ENCODE data around the gene MYBBP1A.

The MYBBP1A gene

DNA sequence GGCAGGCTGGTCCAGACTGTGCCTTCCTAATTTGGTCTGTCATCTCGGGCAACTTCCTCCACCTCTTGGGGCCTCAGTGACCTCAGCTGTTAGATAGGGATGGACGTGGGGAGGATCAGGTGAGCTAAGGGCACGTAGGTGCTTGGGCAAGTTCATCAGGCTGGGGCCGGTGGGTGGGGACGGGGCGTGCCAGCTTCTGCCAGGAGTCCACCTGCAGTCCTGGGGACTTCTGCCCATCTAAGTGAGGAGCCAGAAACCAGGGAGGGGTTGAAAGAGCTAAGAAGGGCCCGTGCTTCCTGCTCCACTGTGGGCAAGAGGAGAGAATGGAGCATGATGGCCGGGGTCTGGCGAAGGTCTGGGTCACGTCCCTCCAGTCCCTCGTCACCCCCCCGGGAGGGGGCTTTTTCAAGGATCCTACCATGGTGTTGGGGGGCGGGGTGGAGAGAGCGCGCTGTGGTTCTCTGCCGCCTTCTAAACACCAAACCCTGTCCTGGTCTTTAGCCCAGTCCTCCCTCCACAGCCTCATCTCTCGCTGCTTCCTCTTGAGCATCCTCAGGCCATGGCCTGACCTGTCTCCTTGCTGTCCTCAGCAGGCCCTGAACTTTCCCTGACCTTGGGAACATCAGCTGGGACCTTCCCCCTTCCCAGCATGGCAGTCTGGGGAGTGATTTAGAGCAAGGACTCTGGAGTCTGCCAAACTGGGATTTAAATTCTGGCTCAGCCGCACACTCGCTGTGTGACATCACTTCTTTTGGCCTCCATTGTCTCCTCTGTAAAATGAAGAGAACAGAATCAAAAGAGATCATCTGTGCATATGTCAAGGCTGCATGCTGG is 34.9 kb downstream of the MYBBP1A start:
- no peaks in the 10 kb centered on the region for H3K36me3 ChIP-seq
- H3K4me1 ChIP-seq: no peaks in the 10 kb centered on the region
- no peak overlapping the region for H3K4me3 ChIP-seq (ENCODE audit: low read depth, low read length)
- TF ChIP-seq, protein P1, sequence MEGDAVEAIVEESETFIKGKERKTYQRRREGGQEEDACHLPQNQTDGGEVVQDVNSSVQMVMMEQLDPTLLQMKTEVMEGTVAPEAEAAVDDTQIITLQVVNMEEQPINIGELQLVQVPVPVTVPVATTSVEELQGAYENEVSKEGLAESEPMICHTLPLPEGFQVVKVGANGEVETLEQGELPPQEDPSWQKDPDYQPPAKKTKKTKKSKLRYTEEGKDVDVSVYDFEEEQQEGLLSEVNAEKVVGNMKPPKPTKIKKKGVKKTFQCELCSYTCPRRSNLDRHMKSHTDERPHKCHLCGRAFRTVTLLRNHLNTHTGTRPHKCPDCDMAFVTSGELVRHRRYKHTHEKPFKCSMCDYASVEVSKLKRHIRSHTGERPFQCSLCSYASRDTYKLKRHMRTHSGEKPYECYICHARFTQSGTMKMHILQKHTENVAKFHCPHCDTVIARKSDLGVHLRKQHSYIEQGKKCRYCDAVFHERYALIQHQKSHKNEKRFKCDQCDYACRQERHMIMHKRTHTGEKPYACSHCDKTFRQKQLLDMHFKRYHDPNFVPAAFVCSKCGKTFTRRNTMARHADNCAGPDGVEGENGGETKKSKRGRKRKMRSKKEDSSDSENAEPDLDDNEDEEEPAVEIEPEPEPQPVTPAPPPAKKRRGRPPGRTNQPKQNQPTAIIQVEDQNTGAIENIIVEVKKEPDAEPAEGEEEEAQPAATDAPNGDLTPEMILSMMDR (IDR thresholded peaks at IDR 0.05; ENCODE audit: low read depth, low read length): no peak
- H3K9me3 ChIP-seq: no peaks in the 10 kb centered on the region
- no peaks in the 10 kb centered on the region for H3K27me3 ChIP-seq
- no peak for DNase-seq

DNA sequence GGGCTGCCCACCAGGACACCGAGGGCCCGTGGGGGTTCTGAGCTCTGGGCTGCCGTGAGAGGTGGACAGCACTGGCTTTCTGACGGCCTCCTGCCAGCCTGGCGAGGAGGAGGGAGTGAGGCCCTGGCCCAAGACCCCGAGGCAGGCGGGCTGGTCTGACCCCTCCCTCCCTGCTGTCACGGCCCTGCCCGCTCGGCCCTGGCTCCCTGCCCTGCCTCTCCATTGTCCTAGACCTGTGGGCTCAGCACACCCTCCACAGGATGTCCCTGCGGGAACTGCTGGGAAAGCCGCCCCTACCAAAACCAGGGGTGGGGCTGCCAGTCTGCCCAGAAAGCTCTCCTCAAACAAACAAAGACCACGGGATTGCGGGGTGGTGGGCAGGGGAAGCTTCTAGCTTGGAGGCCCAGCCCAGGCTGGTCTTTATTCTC is 35.8 kb downstream of the MYBBP1A start:
- DNase-seq: no peak
- Histone ChIP-seq H3K36me3 (no peaks in the 10 kb centered on the region), H3K9me3 (no peaks in the 10 kb centered on the region), H3K4me1 (no peaks in the 10 kb centered on the region), H3K4me3 (ENCODE audit: low read depth, low read length) (no peak overlapping the region), H3K27me3 (no peaks in the 10 kb centered on the region)
- TF ChIP-seq, protein P1 (IDR thresholded peaks at IDR 0.05; ENCODE audit: low read depth, low read length): no peak

DNA sequence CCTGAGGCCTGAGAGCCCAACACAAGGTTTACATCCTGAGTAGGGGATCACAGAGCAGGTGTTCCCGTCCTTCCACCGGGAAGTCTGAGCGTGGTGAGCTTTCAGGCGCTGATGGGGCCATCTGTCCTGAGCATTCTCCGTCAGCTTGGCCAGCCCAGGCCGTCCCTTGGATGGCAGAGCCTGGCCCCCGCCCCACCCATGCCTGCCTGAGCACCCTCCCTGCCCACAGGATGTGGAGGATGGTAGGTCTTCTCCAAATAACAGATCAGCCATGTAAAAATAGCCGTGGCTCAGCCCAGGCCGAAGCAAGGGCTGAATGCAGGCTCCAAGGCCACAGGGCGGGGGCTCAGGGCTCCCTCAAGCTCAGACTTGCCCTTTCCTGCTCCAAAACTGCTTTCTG is 36.3 kb downstream of the MYBBP1A start:
- TF ChIP-seq, protein P1 (IDR thresholded peaks at IDR 0.05; ENCODE audit: low read depth, low read length): no peak
- Histone ChIP-seq H3K4me3 (ENCODE audit: low read depth, low read length) (no peak overlapping the region), H3K27me3 (no peaks in the 10 kb centered on the region), H3K36me3 (no peaks in the 10 kb centered on the region), H3K4me1 (no peaks in the 10 kb centered on the region), H3K9me3 (no peaks in the 10 kb centered on the region)
- DNase-seq: no peak

DNA sequence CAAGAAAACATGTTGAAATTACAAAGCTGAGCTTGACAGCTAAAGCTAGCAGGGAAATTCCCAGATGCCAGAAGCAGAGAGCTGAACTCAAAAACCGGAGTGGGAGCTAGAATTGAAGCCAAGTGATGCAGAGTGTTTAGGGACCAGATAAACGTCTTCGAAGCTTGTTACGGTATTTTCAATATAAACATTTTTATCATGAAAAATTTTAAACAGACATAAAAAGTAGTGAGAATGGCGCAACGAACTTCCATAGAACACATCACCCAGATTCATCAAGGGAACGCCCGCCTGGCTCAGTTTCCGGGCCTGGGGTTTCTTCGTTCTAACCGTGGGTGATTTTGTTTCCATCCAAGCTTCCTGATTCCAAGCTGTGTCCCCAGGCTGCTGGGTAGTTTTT is 38.4 kb downstream of the MYBBP1A start:
- Histone ChIP-seq H3K9me3 (no peaks in the 10 kb centered on the region), H3K36me3 (no peaks in the 10 kb centered on the region), H3K27me3 (no peaks in the 10 kb centered on the region), H3K4me3 (ENCODE audit: low read depth, low read length) (no peak overlapping the region), H3K4me1 (no peaks in the 10 kb centered on the region)
- DNase-seq: no peak
- TF ChIP-seq, protein P1 (IDR thresholded peaks at IDR 0.05; ENCODE audit: low read depth, low read length): no peak

DNA sequence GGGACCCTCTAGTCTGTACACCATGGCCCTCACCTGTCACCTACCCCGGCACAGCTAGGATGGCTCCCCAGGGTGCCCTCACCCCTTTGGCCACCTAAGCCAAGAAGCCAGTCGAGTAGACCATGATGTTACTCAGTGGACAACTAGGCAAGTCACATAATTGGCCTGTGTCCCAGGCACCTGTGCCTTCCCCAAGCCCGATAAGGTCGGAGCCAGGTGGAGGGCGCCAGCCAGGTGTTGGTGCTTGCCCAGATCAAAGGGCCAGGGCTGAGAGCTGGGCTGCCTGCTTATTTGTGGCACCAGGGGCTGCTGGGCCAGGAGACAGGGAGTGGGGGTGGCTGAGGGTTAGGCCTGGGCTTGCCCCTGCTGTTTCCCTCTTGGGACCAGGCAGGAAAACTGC is 39.7 kb downstream of the MYBBP1A start:
- TF ChIP-seq, protein P1 (IDR thresholded peaks at IDR 0.05; ENCODE audit: low read depth, low read length): no peak
- H3K4me1 ChIP-seq: no peaks in the 10 kb centered on the region
- H3K9me3 ChIP-seq: no peaks in the 10 kb centered on the region

DNA sequence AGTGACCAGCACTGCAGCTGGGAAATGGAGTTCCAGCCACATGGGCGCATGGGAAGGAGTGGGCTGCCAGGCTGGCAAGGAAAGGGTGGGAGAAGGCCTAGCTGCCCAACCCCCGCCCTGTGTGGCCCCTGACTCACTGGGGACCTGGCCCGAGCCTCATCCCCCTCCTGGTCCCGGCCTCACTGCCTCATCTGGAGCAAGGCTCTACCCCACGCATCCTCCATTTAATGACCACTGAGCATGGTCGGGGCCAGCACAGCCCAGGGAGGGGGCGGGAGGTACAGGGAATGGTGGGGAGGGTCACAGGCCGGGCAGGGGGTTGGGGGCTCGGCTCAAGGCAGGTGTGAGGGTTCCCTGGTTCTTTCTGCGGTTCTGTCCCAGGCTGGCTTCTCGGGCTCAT is 40.4 kb downstream of the MYBBP1A start:
- Histone ChIP-seq H3K9me3 (no peaks in the 10 kb centered on the region), H3K27me3 (no peaks in the 10 kb centered on the region), H3K4me3 (ENCODE audit: low read depth, low read length) (no peak overlapping the region), H3K36me3 (no peaks in the 10 kb centered on the region), H3K4me1 (no peaks in the 10 kb centered on the region)
- no peak for DNase-seq
- TF ChIP-seq, protein P1 (IDR thresholded peaks at IDR 0.05; ENCODE audit: low read depth, low read length): no peak

More for the DNA sequence above, 39.7 kb downstream of the MYBBP1A start:
- no peaks in the 10 kb centered on the region for H3K27me3 ChIP-seq
- H3K4me3 ChIP-seq (ENCODE audit: low read depth, low read length): no peak overlapping the region
- H3K36me3 ChIP-seq: no peaks in the 10 kb centered on the region
- no peak for DNase-seq
